ENCODE measurements around the gene WIPF3.
A peak's percentile ranks its signal among the peaks of the same experiment; 100 is the strongest.

WIPF3 gene

GRCh38 chr7:29806208-29806994 is at the start of gene WIPF3:
Gene WIPF3 (plus strand): TSS chr7:29806508. CDS start chr7:29834725, 28,217 bp downstream.
- DNase-seq (ENCODE audit: low read depth) = no peak
- no peak for TF ChIP-seq CTCF (IDR thresholded peaks at IDR 0.05; ENCODE audit: insufficient read depth, low read depth, low read length, missing control alignments)
- no peak within 1 kb of the TSS for H3K4me3 ChIP-seq (ENCODE audit: low read depth, low read length)

GRCh38 chr7:29763266-29763665 is 43.0 kb upstream of the WIPF3 start:
- no peak overlapping the region for H3K4me3 ChIP-seq (ENCODE audit: low read depth, low read length)
- TF ChIP-seq CTCF (IDR thresholded peaks at IDR 0.05; ENCODE audit: insufficient read depth, low read depth, low read length, missing control alignments) = no peak
- no peak for DNase-seq (ENCODE audit: low read depth)

- H3K4me3 ChIP-seq (ENCODE audit: low read depth, low read length) = no peak overlapping the region
- no peak for DNase-seq (ENCODE audit: low read depth)
- peak; percentile 2 for TF ChIP-seq CTCF (IDR thresholded peaks at IDR 0.05; ENCODE audit: insufficient read depth, low read depth, low read length, missing control alignments)
These were observed 42.1 kb upstream of the WIPF3 start for GRCh38 chr7:29764227-29764626.

- no peak for TF ChIP-seq CTCF (IDR thresholded peaks at IDR 0.05; ENCODE audit: insufficient read depth, low read depth, low read length, missing control alignments)
- DNase-seq (ENCODE audit: low read depth) = no peak
- H3K4me3 ChIP-seq (ENCODE audit: low read depth, low read length) = no peak overlapping the region
These were observed 40.8 kb upstream of the WIPF3 start for GRCh38 chr7:29765490-29765889.

- no peak for DNase-seq (ENCODE audit: low read depth)
- no peak overlapping the region for H3K4me3 ChIP-seq (ENCODE audit: low read depth, low read length)
- no peak for TF ChIP-seq CTCF (IDR thresholded peaks at IDR 0.05; ENCODE audit: insufficient read depth, low read depth, low read length, missing control alignments)
These were observed 35.9 kb upstream of the WIPF3 start for GRCh38 chr7:29770371-29770770.

- TF ChIP-seq CTCF (IDR thresholded peaks at IDR 0.05; ENCODE audit: insufficient read depth, low read depth, low read length, missing control alignments) = no peak
- H3K4me3 ChIP-seq (ENCODE audit: low read depth, low read length) = no peak overlapping the region
- DNase-seq (ENCODE audit: low read depth) = no peak
These were observed 35.1 kb upstream of the WIPF3 start for GRCh38 chr7:29771081-29771816.
